NOMO-1 treated with DMSO at 0.1 percent for 48 hours (cell line): ENCODE measurements around the gene NOL3.

Source experiments
- DNase-seq: peaks from one replicate; lab custom pipeline; 2025; ENCODE audit not compliant: unreplicated experiment; lab: John Stamatoyannopoulos, UW

Gene NOL3

GRCh38 chr16:67204076-67204475, 33.7 kb downstream of the NOL3 start:
- no peak for DNase-seq

GRCh38 chr16:67206129-67206837, 35.9 kb downstream of the NOL3 start:
- no peak for DNase-seq

- DNase-seq = no peak
Measured at GRCh38 chr16:67206838-67207248, 36.5 kb downstream of the NOL3 start.

- no peak for DNase-seq
Measured at GRCh38 chr16:67207249-67208091, 37.1 kb downstream of the NOL3 start.

- no peak for DNase-seq
Measured at GRCh38 chr16:67208154-67208896, 38.0 kb downstream of the NOL3 start.

GRCh38 chr16:67209565-67209964, 39.2 kb downstream of the NOL3 start:
- DNase-seq = no peak

GRCh38 chr16:67210069-67210937, 40.0 kb downstream of the NOL3 start:
- DNase-seq = no peak

GRCh38 chr16:67211674-67212073, 41.3 kb downstream of the NOL3 start:
- no peak for DNase-seq

- no peak for DNase-seq
Measured at GRCh38 chr16:67212766-67213165, 42.4 kb downstream of the NOL3 start.

- DNase-seq = no peak
Measured at GRCh38 chr16:67213197-67214019, 43.1 kb downstream of the NOL3 start.

GRCh38 chr16:67215706-67216105, 45.4 kb downstream of the NOL3 start:
- no peak for DNase-seq

GRCh38 chr16:67216612-67217490, 46.5 kb downstream of the NOL3 start:
- DNase-seq = no peak

GRCh38 chr16:67223992-67224391, 53.7 kb downstream of the NOL3 start:
- no peak for DNase-seq
